A673 (cell line): ENCODE measurements around the gene C13orf46.

Experiments
- EZH2 ChIP-seq: fragments of 200-600 bp; sonication (generic); IDR thresholded peaks from 2 replicates; pipeline ENCODE4 v1.6.1; 2017; ENCODE audit warnings: borderline replicate concordance, low read depth, mild to moderate bottlenecking, mixed read lengths, antibody characterized with exemption, low read length; ENCODE audit not compliant: poor library complexity, severe bottlenecking
- TF ChIP-seq, protein P1 (sequence below): fragments of 300-800, 200-600 bp; sonication (generic); conservative IDR thresholded peaks from 2 replicates; pipeline ENCODE4 v1.5.1; 2017; ENCODE audit warnings: low read depth, mild to moderate bottlenecking, antibody characterized with exemption, low read length, moderate library complexity, mixed read lengths

DNA sequence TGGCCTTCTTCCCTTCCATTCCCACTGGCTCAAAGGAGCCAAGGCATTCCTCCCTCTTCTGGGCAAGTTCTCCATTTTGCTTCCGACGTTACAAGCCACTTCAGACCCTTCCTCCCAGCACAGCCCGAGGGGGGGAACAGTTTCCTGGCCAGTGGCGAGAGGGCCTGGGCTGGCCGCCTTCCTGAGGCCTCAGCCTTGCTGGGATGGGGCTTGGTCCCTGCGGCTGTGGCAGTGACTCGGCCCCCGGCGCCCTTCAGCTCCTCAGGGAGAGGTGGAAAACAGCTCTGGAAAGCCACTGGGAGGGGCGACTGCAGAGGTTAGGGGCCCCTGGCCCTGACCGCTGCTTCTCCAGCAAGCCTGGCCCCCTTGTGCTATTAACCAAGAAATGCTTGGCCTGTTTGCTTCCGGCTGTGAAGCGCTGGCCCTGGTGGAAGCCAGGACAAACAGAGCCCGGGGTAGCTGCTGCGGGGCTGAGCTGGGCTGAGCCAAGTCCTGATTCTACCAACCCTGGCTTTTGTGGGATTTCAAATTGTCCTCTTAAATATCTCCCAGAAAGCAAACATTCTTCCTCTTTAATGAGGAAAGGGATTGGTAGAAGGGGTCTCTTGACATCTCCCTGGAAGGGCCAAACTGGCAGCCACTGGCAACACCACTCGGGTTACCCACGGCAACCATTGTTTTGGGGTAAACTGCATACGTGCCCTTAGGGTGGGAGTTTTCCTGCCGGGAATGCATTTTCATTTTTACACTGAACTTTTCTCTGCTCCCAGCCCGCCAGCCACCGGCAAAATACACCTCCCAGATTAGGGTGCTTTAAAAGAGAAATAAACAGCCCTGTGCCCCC, 38.7 kb downstream of the C13orf46 start:
- TF ChIP-seq, protein P1, sequence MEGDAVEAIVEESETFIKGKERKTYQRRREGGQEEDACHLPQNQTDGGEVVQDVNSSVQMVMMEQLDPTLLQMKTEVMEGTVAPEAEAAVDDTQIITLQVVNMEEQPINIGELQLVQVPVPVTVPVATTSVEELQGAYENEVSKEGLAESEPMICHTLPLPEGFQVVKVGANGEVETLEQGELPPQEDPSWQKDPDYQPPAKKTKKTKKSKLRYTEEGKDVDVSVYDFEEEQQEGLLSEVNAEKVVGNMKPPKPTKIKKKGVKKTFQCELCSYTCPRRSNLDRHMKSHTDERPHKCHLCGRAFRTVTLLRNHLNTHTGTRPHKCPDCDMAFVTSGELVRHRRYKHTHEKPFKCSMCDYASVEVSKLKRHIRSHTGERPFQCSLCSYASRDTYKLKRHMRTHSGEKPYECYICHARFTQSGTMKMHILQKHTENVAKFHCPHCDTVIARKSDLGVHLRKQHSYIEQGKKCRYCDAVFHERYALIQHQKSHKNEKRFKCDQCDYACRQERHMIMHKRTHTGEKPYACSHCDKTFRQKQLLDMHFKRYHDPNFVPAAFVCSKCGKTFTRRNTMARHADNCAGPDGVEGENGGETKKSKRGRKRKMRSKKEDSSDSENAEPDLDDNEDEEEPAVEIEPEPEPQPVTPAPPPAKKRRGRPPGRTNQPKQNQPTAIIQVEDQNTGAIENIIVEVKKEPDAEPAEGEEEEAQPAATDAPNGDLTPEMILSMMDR = no peak
- TF ChIP-seq EZH2 = no peak
